HG02970 (cell line): ENCODE results near the gene RXFP3.
"Not testable (repeated sequence)": the region's sequence is repeated elsewhere in the genome, so short reads cannot be mapped to it uniquely, and the experiment has no call there.

Source experiments
- ATAC-seq: cut with Tn5 transposase; IDR thresholded peaks from one replicate; pipeline ENCODE4 v1.9.1; 2021; ENCODE audit warnings: mild to moderate bottlenecking, moderate library complexity, moderate number of reproducible peaks; ENCODE audit not compliant: unreplicated experiment, low FRiP score

RXFP3 gene

GRCh38 chr5:33936381-33937016, at the start of gene RXFP3:
Gene RXFP3 (plus strand): TSS chr5:33936386. CDS start chr5:33936741, 355 bp downstream.
- ATAC-seq: no peak

- ATAC-seq: no peak
Observed at GRCh38 chr5:33887268-33887667, 48.9 kb upstream of the RXFP3 start.

- ATAC-seq: no peak
Observed at GRCh38 chr5:33888587-33888986, 47.6 kb upstream of the RXFP3 start.

DNA sequence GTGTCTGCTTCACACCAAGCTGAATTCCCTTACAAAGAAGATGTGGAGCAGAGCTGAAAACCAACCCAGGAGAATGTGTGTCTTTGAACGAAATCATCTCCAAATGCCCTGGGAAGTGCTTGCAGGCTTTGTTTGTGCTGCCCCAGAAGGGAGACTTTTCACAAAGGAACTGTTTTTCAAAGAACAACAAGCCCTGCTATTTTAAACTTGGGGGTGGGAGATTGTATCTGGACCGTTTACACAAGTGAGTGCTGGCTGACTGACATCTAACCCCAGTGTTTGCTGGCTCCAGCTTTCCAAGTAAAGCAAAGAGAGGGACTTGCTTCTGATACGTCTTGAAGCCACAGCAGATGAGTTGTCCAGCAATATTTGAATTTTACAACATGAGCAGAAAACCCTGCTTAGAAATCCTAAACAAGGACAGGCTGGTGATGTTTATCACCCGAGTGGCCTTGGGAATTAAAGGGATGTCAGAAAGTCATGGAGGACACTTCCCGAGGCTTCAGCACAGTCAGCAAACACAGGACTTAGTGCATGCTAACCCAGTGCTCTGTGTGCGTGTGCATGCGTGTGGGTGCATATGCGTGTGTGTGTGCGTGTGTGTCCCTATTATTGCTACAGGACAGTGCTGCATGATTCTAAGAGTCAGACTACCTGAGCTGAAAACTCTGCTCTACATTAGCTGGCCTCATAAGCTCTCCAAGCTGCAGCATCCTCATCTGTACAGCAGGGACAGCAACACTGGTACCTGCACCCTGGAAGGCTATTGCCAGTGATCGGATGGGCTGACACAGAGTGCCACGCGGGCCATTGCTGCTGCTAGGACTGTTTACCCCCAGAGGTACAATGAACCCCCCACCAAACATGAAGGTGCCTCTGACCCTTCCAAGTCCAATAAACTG, 45.8 kb upstream of the RXFP3 start:
- no peak for ATAC-seq

DNA sequence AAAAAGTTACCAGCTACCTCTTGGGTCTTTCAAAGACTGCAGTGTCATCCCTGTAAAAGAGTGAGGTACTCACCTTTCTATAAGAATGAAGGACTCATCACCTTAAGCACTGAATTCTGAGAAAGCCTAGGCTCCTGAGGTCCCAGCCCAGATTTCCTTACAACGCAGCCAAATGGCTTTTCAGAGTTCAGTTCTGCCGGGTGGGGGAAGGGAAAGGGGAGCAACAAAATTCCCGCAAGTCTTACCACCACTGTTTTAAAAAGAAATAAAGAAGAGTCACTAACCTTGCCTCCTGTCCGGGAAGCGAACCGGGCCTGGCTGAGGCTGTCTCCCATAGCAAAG, 44.8 kb upstream of the RXFP3 start:
- ATAC-seq: no peak

- no peak for ATAC-seq
Observed at GRCh38 chr5:33891788-33892619, 44.2 kb upstream of the RXFP3 start, which contains the start of gene ADAMTS12. Gene ADAMTS12 (minus strand): TSS chr5:33891990. CDS start chr5:33891856, 134 bp downstream.

- no peak for ATAC-seq
Observed at GRCh38 chr5:33892620-33893137, 43.5 kb upstream of the RXFP3 start.

DNA sequence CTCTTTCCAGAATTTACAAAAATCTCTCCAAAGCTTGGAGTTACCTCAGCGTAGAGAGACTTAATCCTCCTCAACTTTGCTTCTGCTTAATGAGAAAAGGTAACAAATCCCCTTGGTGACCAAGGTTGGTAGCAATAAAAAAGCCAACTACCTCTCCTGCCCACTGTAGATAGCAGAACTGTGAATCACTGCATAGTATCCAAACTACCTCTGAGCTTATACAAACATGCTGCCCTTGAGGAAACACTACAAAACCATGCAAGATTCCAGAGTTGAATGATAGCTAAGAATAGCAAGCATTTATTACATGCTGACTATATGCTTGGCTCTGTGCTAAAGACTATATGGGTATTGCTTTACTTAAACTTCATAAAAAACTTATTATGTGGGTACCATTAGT, 41.6 kb upstream of the RXFP3 start:
- no peak for ATAC-seq

DNA sequence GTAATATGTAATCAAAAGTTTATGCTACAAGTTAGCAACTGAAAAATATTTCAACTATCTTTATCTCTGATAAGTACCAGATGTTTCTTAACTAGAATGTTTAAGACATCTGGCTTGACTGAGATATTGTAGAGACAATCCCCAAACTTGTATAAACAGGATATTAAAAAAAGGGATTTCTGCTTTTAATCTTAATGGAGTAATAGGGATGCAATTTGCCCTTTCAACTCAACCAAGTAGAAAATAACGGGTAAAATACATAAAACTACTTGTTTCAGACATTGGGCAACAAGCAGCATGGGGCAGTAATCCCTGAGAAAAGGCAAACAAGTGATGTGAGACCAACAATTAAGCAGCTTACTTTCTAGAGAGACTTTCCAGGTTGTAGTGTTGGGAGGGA, 35.0 kb upstream of the RXFP3 start:
- no peak for ATAC-seq

- ATAC-seq: no peak
Observed at GRCh38 chr5:33903118-33903517, 33.1 kb upstream of the RXFP3 start.

DNA sequence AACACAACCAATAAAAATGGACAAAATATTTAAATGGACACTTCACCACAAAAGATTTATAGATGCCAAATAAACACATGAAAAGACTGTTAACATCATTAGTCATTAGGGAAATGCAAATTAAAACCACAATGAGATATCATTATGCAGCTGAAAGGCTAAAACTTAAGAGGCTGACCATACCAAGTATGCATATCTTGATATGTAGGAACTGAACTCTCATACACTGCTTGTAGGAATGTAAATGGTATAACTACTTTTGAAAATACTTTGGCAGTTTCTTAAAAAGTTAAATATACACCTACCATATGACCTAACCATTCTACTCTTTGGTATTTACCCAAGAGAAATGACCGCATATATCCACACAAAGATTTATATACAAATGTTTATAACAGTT, 30.8 kb upstream of the RXFP3 start:
- no peak for ATAC-seq

DNA sequence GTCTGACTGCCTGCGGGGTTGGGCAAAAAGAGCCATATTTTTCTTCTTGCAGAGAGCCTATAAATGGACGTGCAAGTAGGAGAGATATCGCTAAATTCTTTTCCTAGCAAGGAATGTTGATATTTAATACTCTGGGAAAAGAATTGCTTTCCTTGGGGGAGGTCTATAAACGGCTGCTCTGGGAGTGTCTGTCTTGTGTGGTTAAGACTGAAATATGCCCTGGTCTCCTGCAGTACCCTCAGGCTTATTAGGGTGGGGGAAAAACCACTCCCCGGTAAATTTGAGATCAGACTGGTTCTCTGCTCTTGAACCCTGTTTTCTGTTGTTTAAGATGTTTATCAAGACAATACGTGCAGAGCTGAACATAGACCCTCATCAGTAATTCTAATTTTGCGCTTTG, 29.9 kb upstream of the RXFP3 start:
- ATAC-seq: not testable (repeated sequence)

- ATAC-seq: not testable (repeated sequence)
Observed at GRCh38 chr5:33914844-33915243, 21.3 kb upstream of the RXFP3 start.

GRCh38 chr5:33921002-33921401, 15.2 kb upstream of the RXFP3 start:
- no peak for ATAC-seq

DNA sequence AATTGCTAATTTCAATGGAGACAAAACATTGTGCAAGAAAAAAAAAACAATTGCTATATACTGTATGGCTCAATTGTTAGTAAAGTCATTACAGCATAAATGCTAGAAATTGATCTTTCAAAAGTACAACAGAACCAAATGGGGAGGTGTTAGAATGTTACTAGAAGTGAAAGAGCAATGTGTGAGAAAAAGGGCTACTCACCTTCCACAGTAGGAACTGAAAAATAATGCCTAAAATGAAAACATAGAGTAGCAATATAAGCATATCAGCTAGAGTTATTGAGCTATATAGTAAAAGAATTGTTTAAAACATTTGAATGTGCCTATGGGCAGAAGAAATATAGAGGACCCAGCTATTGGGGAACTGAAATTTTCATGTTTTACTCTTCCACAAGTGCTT, 10.9 kb upstream of the RXFP3 start:
- ATAC-seq: no peak

- ATAC-seq: no peak
Observed at GRCh38 chr5:33927685-33928084, 8.5 kb upstream of the RXFP3 start.

DNA sequence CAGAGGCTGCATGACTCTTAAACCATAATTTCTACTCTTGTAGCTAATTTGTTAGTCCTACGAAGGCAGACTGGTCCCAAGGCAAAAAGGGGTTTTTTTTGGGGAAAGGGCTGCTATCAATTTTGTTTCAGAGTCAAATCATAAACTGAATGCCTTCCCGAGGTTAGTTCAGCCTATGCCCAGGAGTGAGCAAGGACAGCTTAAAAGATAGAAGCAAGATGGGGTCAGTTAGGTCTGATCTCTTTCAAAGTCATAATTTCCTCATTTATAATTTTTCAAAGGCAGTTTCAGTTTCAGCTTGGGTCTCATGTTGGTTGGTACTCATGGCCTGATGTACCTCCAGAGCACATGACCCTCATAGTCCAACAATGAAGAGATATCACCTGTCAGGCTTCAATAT, 7.9 kb upstream of the RXFP3 start:
- ATAC-seq: no peak

DNA sequence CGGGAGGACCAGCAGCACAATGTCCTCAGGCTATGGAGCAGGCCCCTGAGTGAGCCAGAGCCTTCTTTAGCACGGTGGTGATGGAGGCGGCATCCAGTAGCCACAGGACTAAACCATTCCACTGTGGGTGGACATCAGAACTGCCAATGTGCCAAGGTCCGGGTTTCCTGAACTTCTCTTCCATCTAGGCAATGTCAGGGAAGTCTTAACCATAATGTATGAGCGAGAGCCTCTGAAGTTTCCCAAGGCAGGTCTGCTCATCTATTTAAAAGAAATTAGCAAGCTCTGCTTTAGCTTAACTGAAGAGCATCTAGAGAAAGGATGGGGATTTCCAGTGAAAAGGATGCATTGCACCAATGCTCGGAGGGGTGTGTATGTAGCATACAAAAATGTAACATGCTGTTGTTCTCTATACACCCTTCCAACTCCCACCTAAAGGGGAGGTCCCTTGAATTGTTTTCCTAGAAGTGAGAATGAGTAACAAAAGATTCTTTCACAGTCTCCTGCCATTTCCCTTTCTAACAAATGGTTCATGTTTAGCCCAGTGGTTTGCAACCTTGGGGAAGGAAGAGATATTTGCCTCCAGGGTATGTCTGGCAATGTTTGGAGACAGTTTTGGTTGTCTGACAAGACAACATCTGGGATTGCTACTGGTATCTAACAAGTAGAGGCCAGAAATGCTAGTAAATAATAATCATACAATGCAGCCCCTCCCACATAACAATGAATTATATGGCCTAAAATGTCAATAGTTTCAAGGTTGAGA, 6.1 kb upstream of the RXFP3 start:
- no peak for ATAC-seq

DNA sequence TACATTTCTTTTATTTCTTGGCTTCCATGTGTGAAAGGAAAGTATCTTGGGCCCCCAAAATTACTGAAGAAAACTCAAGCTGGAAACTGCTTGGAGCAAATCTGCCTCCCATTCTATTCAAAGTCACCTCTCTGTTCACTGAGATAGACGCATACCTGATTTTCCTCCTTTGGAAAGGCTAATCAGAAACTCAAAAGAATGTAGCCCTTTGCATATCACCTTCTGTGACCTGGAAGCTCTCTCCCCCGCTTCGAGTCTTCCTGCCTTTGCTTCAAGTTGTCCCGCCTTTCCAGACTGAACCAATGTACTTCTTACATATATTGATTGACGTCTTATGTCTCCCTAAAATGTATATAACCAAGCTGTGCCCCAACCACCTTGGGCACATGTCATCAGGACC, 5.0 kb upstream of the RXFP3 start:
- ATAC-seq: no peak

DNA sequence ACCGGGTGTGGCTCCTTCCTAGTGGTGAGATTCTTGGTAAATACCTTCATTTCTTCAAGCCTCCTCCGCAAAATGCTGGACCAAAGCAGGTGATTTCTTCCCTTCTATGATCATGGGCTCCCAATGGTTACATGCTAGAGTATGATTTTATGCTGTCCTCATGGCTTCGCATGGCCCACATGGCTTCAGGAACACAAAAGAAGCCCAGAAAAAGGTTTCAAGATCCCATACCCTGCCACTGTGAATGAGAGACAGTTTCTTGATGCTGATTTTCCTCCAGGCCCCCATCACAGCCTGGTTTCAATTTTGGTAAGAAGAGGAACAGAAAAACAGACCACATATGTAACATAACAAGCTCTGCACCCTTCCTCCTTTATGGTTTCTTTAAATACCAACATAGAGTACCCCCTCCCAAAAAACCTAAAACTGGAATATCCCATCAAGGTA, 2.4 kb upstream of the RXFP3 start:
- peak; percentile 71 for ATAC-seq
